GM10847 (cell line): ENCODE measurements around the gene RBMS3.

Source experiments
- POLR2A ChIP-seq: IDR thresholded peaks from 2 replicates; pipeline ENCODE4 v1.6.1; 2011; ENCODE audit not compliant: insufficient read length; ENCODE audit errors: extremely low read depth

RBMS3 gene

DNA sequence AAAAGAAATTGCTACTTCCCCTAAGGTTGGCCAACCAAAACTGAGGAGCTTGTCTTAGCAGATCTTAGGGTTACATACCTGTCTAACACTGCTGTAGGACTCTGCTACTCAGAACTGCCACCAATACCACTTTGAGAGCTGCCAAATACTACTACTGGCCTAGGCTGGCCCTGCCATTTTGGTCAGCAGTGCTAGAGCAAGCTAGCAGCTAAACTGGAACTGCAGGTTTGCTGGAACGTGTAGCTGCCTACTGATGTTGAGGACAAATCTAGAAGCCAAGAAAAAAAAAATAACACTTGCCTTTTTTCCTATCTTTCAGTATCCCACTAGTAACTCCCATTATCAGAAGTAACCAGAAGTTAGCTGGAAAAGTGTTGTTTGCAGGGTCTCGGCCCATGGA is 387.4 kb downstream of the RBMS3 start:
- no peak for TF ChIP-seq POLR2A

DNA sequence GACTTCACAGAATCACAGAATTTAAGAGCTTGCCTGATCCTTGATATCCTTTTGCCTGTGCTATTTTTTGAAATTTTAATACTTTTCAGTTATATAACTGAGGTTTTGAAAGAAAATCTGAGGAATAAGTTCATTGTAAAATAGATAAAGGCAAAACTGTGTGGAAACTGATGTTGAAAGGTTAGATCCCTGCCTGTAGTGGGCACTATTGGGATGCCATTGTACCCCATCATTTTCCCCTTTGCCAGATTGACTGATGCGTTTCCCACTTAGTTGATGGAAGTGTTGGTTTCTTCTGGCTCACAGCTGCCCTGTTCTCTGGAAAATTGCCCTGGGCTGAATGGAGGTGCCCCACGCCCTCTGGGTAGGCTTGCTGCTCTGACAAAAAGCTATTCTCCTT is 387.9 kb downstream of the RBMS3 start:
- TF ChIP-seq POLR2A, result no peak

DNA sequence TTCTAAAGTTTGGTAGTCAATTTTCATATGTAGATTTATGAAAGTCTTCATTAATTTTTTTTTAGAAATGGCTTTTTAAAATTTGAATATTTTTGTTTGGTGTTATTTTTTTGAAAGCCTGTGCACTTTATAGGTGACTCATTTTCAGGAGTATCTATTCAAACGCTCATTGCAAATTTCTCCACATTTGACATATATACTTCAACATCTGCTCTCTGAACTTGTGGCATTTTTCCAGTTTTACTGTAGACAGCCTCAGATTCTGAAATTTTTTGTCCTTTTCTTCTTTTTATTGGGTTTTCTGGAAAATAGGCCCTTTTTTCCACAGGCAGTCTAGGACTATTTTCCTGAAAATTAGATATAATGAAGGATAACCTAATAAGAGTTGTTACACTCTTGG is 396.6 kb downstream of the RBMS3 start:
- no peak for TF ChIP-seq POLR2A

DNA sequence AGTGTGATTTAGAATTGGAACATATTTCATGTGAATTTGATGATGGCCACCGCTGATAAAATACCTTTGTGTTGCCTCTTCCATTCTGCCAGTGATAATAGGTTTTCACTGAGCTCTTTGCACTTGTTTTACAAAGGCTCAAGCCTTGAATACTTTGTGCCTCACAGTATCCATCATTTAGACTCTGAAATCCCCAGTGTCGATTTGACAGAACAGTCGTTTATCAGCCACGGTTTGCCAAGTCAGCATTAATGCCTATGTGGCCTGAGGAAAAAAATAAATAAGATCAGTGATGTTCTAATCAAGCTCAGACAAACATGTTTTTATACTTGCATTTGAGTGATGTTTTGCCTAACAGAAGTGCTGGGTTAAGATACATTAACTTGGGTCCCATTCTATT is 399.1 kb downstream of the RBMS3 start:
- TF ChIP-seq POLR2A, result no peak

- no peak for TF ChIP-seq POLR2A
These were observed 402.4 kb downstream of the RBMS3 start for GRCh38 chr3:29683018-29683993.

- no peak for TF ChIP-seq POLR2A
These were observed 406.2 kb downstream of the RBMS3 start for GRCh38 chr3:29686889-29687592.

GRCh38 chr3:29690686-29691353 is 409.9 kb downstream of the RBMS3 start:
- no peak for TF ChIP-seq POLR2A

DNA sequence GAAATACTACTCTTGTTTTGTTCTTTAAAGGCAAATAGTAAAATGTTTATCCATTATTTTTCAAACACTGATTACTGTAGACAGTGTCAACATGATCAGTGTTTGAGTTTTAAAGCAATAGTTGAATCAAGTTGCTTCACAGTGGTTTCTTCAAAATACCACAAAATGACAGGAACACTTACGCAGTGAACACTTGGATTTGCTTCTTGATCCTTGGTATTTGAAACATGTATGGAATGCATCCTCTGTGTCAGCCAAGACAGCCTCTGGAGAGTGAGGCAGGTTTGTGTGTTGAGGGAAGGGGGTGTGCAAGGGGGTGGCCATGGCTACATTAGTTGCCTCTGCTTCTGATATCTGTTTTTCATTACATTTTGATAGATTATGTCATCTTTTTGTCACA is 413.0 kb downstream of the RBMS3 start:
- TF ChIP-seq POLR2A, result no peak

GRCh38 chr3:29694331-29694730 is 413.5 kb downstream of the RBMS3 start:
- TF ChIP-seq POLR2A, result no peak

DNA sequence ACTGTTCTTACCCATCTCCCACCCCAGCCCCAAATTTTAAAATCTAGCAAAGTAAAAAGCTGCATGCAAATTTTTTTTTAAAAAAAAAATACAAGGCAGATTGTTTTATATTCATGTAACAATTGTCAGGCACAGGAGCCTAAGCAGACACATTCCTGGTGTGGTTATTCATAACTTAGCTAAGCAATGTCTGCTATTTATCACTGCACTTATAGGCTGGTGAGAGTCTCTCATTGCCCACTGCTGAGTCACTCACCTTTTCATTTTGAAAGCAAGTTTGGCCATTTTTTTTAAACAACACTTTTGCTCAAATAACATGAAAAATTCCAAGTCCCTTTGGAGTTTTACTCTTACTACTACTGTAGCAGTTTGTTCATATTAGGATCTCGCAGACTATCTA is 413.9 kb downstream of the RBMS3 start:
- no peak for TF ChIP-seq POLR2A

- no peak for TF ChIP-seq POLR2A
These were observed 414.3 kb downstream of the RBMS3 start for GRCh38 chr3:29695201-29695600.

DNA sequence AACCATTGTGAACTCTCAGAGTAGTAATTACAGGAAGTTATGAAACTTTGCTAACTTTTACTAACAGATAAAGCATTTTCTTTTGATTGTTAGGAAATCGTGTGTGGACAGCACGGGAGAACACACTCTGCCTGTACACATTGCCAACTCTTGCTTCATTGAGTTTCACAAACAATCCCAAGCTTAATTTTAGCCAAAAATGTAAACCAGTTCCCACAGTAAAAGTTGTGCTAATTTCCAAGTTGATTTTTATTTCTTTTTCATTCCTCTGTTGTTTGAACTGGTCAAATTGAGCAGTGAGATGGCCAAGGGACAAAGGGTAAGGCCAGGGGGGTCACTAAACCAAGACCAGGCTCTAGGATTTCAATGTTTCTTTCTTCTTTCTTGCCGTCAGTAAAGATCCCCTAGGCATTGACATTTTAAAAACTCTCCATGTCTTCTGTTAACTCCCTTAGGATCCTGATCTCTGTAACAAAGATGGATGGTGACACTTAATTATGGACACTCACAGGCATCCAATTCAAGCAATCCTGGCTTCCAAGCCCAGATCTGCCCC is 414.9 kb downstream of the RBMS3 start:
- TF ChIP-seq POLR2A, result no peak

DNA sequence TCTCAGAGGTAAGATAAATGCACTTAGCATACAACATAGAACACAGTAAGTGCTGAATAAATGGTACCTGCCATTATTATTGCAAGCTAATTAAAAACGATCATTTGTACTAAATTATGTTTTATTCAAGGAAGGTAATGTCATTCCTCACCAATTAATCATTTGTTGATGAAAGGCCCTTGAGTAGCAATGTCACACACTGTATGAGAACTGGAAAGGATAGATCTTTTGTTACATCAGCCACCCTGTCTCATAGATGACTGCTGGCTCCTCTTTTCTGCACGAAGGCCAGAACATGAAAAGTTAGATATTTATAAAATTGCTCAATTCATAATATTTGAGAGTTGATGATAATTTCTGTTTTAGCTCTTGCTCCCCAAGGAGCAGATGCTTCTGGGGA is 415.4 kb downstream of the RBMS3 start:
- TF ChIP-seq POLR2A, result no peak

GRCh38 chr3:29697989-29698388 is 417.1 kb downstream of the RBMS3 start:
- TF ChIP-seq POLR2A, result no peak

- TF ChIP-seq POLR2A, result no peak
These were observed 419.4 kb downstream of the RBMS3 start for GRCh38 chr3:29700256-29700655.
